ENCODE results near the gene LHFPL3. TPM values are rescaled to one million over a fixed set of nuclear protein-coding genes. Genes with fewer than 3 reads are reported as not detected.

Gene LHFPL3
- total and polyA plus RNA-seq, 9 of the 15 experiments (the other 6 are each of a cell fraction or from before 2014, with no cell fraction given): 0.21 to 0.52 TPM; not detected in 7

- peak in 1 of 2 experiments; percentile 44; a peak in 1 of 4 replicates for TF ChIP-seq TEAD1 (CRISPR knock-in tag; IDR thresholded peaks at IDR 0.05)
- peak; percentile 72 for TF ChIP-seq TEAD4 (IDR thresholded peaks at IDR 0.05; ENCODE audit: low read length)
- TF ChIP-seq TEAD4 (CRISPR knock-in tag; IDR thresholded peaks at IDR 0.05; ENCODE audit: borderline replicate concordance): no peak
- peak; percentile 72; the same call in 1 of the 2 replicates for TF ChIP-seq TEAD2 (tag; IDR thresholded peaks at IDR 0.05)
- TF ChIP-seq EHMT2 (IDR thresholded peaks at IDR 0.05): peak; percentile 99
- TF ChIP-seq HCFC1 (IDR thresholded peaks at IDR 0.05; ENCODE audit: low read depth, low read length): no peak
- peak; percentile 76; the same call in 1 of the 2 replicates for TF ChIP-seq ZNF644 (tag; IDR thresholded peaks at IDR 0.05; ENCODE audit: low read depth)
- 0 out of 2 replicates have a peak, but pooled peaks have one; percentile 28 for TF ChIP-seq ZNF584 (CRISPR knock-in tag; IDR thresholded peaks at IDR 0.05; ENCODE audit: low read depth)
- TF ChIP-seq NFE2L1 (tag; IDR thresholded peaks at IDR 0.05; ENCODE audit: borderline replicate concordance, low read depth): no peak
- TF ChIP-seq AFF1 (IDR thresholded peaks at IDR 0.05; ENCODE audit: low read depth in 1 of 2, partially characterized antibody in 2 of 2): peak in 1 of 2 experiments; percentile 77
- TF ChIP-seq IFI16 (CRISPR knock-in tag; IDR thresholded peaks at IDR 0.05): no peak
- 0 out of 2 replicates have a peak, but pooled peaks have one; percentile 23 for TF ChIP-seq ZNF395 (CRISPR knock-in tag; IDR thresholded peaks at IDR 0.05)
- no peak for TF ChIP-seq KLF16 (IDR thresholded peaks at IDR 0.05)
- peak; percentile 81 for TF ChIP-seq ZNF766 (CRISPR knock-in tag; conservative IDR thresholded peaks at IDR 0.05)
- peak; percentile 90 for TF ChIP-seq PRMT5 (CRISPR knock-in tag; IDR thresholded peaks at IDR 0.05)
- TF ChIP-seq CREM (IDR thresholded peaks at IDR 0.05; ENCODE audit: low read depth): peak; percentile 69
- TF ChIP-seq RCOR1 (IDR thresholded peaks at IDR 0.05; ENCODE audit: borderline replicate concordance in 1 of 2, low read depth in 2 of 2, low read length in 2 of 2): 0 out of 4 replicates have a peak, but pooled peaks of 1 of the 2 experiments have one; percentile 17
- no peak for TF ChIP-seq NR2C1 (IDR thresholded peaks at IDR 0.05)
- TF ChIP-seq NR2C1 (tag; IDR thresholded peaks at IDR 0.05): 0 out of 2 replicates have a peak, but pooled peaks have one; percentile 36
- TF ChIP-seq ZNF197 (CRISPR knock-in tag; IDR thresholded peaks at IDR 0.05; ENCODE audit: low read depth): 0 out of 2 replicates have a peak, but pooled peaks have one; percentile 59
Observed at GRCh38 chr7:104552102-104552501, 223.7 kb downstream of the LHFPL3 start (continued).

Data from K562 (cell line).